ENCODE measurements around the gene SI. TPM values are rescaled to one million over a fixed set of nuclear protein-coding genes. Genes with fewer than 3 reads are reported as not detected.

Gene SI
- total RNA-seq (1 to 10 TPM; 1.5 to 2.8 TPM), polyA plus RNA-seq (ENCODE audit: insufficient read depth, low read depth, low replicate concordance) (2.9 TPM)
- long read RNA-seq, donor 1 = 0 reads
- long read RNA-seq, donor 2 = 0 reads

- intact Hi-C loops (cut with DNase I; ENCODE audit: low total_unique reads) = no loop called here
- TF ChIP-seq POLR2A (IDR thresholded peaks at IDR 0.05) = no peak
- Histone ChIP-seq H3K27me3 (no peaks in the 10 kb centered on the region), H3K27ac (no peak within 1 kb of the TSS), H3K4me1 (no peaks in the 10 kb centered on the region), H3K9me3 (no peaks in the 10 kb centered on the region), H3K36me3 (ENCODE audit: low read depth, missing control alignments) (no peaks in the 10 kb centered on the region), H3K4me3 (no peak within 1 kb of the TSS)
- no peak for DNase-seq
Observed at GRCh38 chr3:165078293-165078692, at the start of gene SI. Gene SI (minus strand): TSS chr3:165078496. CDS start chr3:165076012, 2,484 bp downstream.

GRCh38 chr3:165125836-165126235, 47.5 kb upstream of the SI start:
- DNase-seq = no peak
- intact Hi-C loops (cut with DNase I; ENCODE audit: low total_unique reads) = no loop called here
- H3K9me3 ChIP-seq = no peaks in the 10 kb centered on the region
- no peak for TF ChIP-seq CTCF (IDR thresholded peaks at IDR 0.05)
- H3K4me3 ChIP-seq = no peak overlapping the region
- H3K4me1 ChIP-seq = no peaks in the 10 kb centered on the region
- no peak overlapping the region for H3K27ac ChIP-seq
- H3K36me3 ChIP-seq (ENCODE audit: low read depth, missing control alignments) = no peaks in the 10 kb centered on the region
- no peaks in the 10 kb centered on the region for H3K27me3 ChIP-seq

- no peak for DNase-seq
- no peak overlapping the region for H3K27ac ChIP-seq
- no peaks in the 10 kb centered on the region for H3K9me3 ChIP-seq
- intact Hi-C loops (cut with DNase I; ENCODE audit: low total_unique reads) = no loop called here
- 47 to 49% methylated on average over 1 of the region's 1 CpG for WGBS, 2 donors
- no peaks in the 10 kb centered on the region for H3K4me1 ChIP-seq
- H3K36me3 ChIP-seq (ENCODE audit: low read depth, missing control alignments) = no peaks in the 10 kb centered on the region
- H3K4me3 ChIP-seq = no peak overlapping the region
- no peak for TF ChIP-seq CTCF (IDR thresholded peaks at IDR 0.05)
- TF ChIP-seq POLR2A (IDR thresholded peaks at IDR 0.05) = no peak
- H3K27me3 ChIP-seq = no peaks in the 10 kb centered on the region
Observed at GRCh38 chr3:165111401-165111800, 33.1 kb upstream of the SI start.

- Histone ChIP-seq H3K27me3 (no peaks in the 10 kb centered on the region), H3K4me3 (no peak overlapping the region), H3K4me1 (no peaks in the 10 kb centered on the region), H3K27ac (no peak overlapping the region), H3K36me3 (ENCODE audit: low read depth, missing control alignments) (no peaks in the 10 kb centered on the region), H3K9me3 (no peaks in the 10 kb centered on the region)
- DNase-seq = no peak
- TF ChIP-seq CTCF (IDR thresholded peaks at IDR 0.05) (no peak), POLR2A (IDR thresholded peaks at IDR 0.05) (no peak)
- intact Hi-C loops (cut with DNase I; ENCODE audit: low total_unique reads) = no loop called here
- 62 to 87% methylated on average over 1 of the region's 1 CpG for WGBS, 2 donors
Observed at GRCh38 chr3:165103616-165104015, 25.3 kb upstream of the SI start.

GRCh38 chr3:165082650-165083049, 4.4 kb upstream of the SI start:
- Histone ChIP-seq H3K27ac (no peak overlapping the region), H3K9me3 (no peaks in the 10 kb centered on the region), H3K36me3 (ENCODE audit: low read depth, missing control alignments) (no peaks in the 10 kb centered on the region), H3K27me3 (no peaks in the 10 kb centered on the region), H3K4me3 (no peak overlapping the region), H3K4me1 (no peaks in the 10 kb centered on the region)
- intact Hi-C loops (cut with DNase I; ENCODE audit: low total_unique reads) = no loop called here
- no peak for TF ChIP-seq CTCF (IDR thresholded peaks at IDR 0.05)
- TF ChIP-seq POLR2A (IDR thresholded peaks at IDR 0.05) = no peak
- no peak for DNase-seq

Measured in testis (tissue), 5 donors.